GM21381 (cell line): Measurements from ENCODE around the gene CLMN.
"Not testable (repeated sequence)": the region's sequence is repeated elsewhere in the genome, so short reads cannot be mapped to it uniquely, and the experiment has no call there.

Experiments
- ATAC-seq: cut with Tn5 transposase; IDR thresholded peaks from one replicate; pipeline ENCODE4 v1.9.1; 2021; ENCODE audit warnings: mild to moderate bottlenecking, moderate library complexity; ENCODE audit not compliant: unreplicated experiment

CLMN gene

DNA sequence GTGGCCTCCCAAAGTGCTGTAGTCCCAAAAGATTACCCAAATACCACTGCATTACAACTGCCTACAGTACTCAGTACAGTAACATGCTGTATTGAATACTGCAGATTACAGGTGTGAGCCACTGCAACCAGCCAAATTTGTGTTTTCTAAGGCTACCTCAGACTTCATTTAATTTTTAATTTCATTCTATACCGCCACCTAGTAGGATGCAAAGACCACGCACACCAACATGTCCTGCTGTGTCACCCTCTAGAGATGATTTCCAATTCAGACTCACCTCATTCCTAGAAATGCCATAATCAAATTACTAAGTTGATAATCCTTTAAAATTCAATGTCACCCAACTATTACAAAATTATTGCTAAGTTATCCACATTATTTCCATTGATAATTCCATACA, 177.5 kb downstream of the CLMN start:
- no peak for ATAC-seq

DNA sequence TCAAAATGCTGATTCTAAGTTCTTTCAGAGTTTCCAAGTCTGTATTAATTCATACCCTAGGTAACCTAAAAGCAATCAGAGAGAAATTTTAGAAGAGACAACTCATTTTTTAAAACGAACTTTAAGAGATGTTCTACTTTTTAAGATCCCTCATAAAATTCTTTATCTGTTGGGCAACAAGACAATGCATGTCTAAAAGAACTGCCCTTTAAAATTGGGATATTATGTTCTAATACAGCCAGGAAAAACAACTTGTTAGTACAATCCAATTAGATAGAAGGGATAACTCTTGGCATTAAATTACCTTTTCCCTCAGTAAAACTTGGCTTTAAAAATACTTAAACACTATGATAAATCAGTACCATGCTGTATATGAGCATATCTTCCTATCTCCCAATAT, 178.0 kb downstream of the CLMN start:
- no peak for ATAC-seq

DNA sequence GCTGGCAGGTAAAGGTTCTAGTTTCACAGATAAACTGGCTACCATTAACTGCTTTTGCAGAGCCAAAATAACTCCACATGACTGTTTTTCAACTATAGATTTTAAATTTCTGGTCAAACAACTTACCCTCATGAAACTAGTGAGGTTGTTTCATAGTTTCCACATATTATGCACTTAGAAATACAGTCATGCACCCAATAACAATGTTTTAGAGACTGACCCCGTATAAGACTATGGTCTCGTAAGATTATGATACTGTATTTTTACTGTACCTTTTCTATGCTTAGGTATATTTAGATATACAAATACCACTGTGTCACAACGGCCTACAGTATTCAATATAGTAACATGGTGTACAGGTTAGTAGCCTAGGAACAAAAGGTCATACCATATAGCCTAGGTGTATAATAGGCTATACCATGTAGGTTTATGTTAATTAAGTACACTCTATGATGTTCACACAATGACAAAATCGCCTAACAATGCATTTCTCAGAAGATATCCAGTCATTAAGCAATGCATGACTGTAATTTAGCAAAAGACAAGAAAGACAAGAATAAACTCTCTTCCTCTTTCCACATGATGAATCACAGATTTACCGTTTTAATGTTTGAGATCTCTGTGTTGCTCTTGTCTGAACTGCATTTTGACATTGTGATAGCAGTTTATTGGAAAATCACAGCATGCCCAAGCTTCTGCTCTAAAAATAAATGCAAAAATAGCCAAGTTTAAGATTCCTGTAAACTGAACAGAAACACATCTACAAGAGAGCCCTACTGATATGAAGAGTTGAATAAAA, 179.4 kb downstream of the CLMN start:
- ATAC-seq, result no peak

DNA sequence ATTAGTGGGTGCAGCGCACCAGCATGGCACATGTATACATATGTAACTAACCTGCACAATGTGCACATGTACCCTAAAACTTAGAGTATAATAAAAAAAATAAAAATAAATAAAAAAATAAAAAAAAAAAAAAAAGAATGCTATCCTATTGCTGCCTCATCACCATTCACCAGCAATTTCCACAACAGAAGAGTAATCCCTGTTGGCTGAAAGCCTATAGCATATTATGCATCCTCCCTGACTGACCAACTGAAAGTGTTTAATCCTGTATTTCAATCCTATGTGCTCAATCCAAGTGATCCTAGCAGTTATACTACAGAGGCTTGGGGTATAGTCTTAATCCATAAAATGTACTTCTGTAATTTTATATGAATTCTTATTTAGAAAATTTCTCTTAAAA, 180.8 kb downstream of the CLMN start:
- no peak for ATAC-seq

DNA sequence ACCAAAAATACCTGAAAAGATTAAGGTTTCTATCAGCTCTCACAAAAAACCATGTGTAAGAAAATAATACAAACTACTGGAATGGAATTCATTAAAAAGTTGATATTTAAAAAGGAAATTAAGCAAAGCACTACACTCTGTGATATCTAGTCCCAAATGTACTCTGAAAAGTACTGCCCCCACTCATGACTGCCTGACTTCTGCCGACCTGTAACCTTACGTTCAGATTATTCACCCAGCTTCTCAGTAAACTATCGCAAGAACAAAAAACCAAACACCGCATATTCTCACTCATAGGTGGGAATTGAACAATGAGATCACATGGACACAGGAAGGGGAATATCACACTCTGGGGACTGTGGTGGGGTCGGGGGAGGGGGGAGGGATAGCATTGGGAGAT, 181.3 kb downstream of the CLMN start:
- not testable (repeated sequence) for ATAC-seq

DNA sequence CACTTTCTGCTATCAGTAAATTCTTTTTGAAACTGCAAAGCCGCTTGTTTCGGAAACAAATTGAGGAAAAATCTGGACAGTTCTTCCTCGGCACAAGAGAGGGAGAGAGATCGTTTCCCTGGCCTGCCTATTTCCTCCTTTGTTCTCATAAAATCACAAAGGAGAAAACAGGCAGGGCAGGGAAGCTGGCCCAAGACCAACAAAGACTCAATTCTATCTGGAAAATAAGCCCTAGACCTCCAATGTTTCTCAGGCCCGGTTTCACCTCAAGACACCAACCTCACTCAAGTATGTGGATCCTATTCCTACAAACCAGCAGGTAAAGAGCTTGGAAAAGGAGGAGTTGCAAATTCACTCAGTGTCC, 181.9 kb downstream of the CLMN start:
- ATAC-seq, result no peak

DNA sequence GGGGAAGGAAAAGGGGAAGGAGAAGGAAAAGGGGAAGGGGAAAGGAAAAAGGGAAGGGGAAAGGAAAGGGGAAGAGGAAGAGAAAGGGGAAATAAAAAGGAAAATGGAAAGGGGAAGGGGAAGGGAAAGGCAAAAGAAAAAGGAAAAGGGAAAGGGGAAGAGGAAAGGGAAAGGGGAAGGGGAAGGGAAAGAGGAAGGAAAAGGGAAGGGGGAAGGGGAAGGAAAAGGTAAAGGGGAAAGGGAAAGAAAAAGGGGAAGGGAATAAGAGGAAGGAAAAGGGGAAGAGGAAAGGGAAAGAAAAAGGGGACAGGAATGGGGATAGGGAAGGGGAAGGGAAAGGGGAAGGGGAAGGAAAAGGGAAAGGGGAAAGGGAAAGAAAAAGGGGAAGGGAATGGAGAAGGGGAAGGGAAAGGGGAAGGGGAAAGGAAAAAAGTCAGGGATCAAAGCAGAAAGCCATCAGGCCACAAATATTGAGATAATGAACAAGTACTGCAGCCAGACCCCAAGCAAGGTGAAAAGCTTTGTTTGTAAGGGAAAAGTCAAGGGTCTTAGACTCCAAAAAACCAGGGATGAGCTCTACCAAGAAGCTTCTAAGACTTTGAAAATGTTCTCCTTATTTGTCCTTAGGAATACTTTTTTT, 182.4 kb downstream of the CLMN start:
- no peak for ATAC-seq

DNA sequence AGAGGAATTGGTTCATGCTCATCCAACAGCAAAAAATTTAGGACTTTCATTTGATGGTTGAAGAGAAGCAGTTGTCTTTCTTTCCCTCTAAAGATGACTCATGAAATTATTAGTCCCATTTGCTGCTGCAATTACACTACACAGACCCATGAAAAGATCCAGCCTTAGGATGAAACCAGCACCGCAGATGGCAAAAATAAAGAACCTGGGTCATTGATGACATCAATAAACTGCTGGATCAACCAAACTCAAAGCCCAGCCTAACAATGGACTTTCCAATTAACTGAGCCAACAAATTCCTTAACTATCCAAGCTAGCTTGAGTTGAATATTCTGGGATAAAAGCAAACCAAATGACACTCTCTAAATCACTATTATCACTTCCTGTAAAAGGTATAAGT, 183.1 kb downstream of the CLMN start:
- ATAC-seq, result no peak

DNA sequence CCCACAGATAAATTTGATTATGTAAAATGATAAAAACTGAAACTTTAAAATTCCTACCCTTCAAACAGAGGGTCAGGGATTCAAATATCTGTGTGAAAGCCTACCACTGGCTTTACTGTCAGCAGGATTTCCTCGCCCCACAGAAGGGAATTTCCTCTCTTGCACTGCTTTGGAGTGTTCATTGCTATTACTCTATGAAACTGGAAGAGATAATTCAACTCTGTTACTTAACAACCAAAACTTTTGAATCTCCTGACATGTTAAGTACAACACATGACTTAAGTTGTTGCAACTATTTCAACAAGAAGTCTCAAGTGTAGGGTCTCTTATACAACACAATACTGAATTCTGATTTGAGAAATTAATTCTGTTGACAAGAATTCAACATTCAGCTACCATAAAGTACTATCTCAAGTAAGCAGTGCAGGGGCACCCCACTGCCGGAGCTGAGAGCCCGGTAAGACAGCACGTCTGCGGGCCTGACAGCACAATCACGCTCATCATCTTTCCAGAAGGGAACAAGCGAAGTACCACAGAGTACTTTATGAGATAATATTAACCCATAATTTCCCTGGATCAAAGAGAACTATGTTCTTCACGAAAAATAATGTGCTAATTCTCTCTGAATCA, 185.3 kb downstream of the CLMN start:
- no peak for ATAC-seq

DNA sequence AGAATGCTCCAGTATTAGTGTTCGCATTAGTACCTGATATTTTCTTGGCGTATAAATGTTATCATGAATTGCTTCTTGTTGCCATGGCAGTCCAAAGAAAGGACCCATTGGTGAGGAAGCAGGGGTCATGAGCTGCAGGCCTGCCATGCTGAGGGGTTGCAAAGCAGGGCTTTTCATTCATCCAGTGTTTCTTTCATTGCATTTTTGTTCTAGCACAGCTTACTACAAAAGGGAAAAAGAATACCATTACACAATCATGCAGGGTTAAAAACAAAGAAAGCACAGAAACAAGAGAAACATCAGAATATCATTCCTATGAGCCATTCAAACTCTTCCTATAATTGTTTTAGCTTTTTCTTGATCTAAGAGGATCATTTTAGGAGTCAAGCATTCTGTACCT, 186.4 kb downstream of the CLMN start:
- ATAC-seq, result no peak

DNA sequence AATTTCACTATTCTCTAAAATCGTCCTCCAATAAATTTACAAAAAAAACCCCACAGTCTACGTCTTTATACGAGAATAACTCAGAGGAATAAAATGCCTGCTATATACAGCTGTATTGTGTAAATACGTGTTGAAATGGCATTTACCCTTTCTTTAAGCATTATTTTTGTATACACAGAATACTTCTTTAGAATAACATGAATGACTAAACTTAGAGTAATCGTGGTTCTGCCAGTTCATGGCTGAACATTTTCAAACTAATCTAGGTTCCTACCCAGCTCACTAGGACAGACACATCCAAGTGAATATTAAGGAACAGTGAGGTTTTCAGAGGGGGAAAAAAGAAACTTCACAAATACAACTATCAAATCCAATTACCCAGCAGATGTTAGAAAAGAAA, 186.9 kb downstream of the CLMN start:
- ATAC-seq, result no peak
